ENCODE measurements around the gene SUGT1. TPM values are rescaled to one million over a fixed set of nuclear protein-coding genes. Genes with fewer than 3 reads are reported as not detected.
"Not testable (repeated sequence)": the region's sequence is repeated elsewhere in the genome, so short reads cannot be mapped to it uniquely, and the experiment has no call there.

Gene SUGT1
- total RNA-seq, 1 donor from 2014 or later: 46.6 TPM

- no peaks in the 10 kb centered on the region for H3K36me3 Mint-ChIP-seq (ENCODE audit: low read depth)
- no peak overlapping the region for H3K27ac Mint-ChIP-seq (ENCODE audit: unreplicated experiment)
- DNase-seq (ENCODE audit: low spot score): no peak
- H3K9me3 Mint-ChIP-seq (ENCODE audit: low read depth): peaks cover 6% of the 10 kb centered on the region
- no peak for TF ChIP-seq CTCF (IDR thresholded peaks at IDR 0.05)
- H3K27me3 Mint-ChIP-seq (ENCODE audit: low read depth): no peaks in the 10 kb centered on the region
- H3K4me3 Mint-ChIP-seq (ENCODE audit: unreplicated experiment): no peak overlapping the region
- peaks cover 10% of the 10 kb centered on the region for H3K4me1 Mint-ChIP-seq (ENCODE audit: low read depth)
Measured at GRCh38 chr13:52615134-52615801, 37.4 kb upstream of the SUGT1 start.

- Mint-ChIP-seq H3K27me3 (ENCODE audit: low read depth) (no peaks in the 10 kb centered on the region), H3K27ac (ENCODE audit: unreplicated experiment) (no peak overlapping the region)
- no peak for DNase-seq (ENCODE audit: low spot score)
Measured at GRCh38 chr13:52615812-52616211, 36.8 kb upstream of the SUGT1 start.

GRCh38 chr13:52617070-52618060 lies 35.3 kb upstream of the SUGT1 start:
- no peak for DNase-seq (ENCODE audit: low spot score)
- peaks cover 10% of the 10 kb centered on the region for H3K4me1 Mint-ChIP-seq (ENCODE audit: low read depth)
- H3K4me3 Mint-ChIP-seq (ENCODE audit: unreplicated experiment): peak overlapping the region; percentile 98
- no peaks in the 10 kb centered on the region for H3K27me3 Mint-ChIP-seq (ENCODE audit: low read depth)
- H3K9me3 Mint-ChIP-seq (ENCODE audit: low read depth): peaks cover 6% of the 10 kb centered on the region
- H3K36me3 Mint-ChIP-seq (ENCODE audit: low read depth): no peaks in the 10 kb centered on the region
- peak overlapping the region; percentile 93 for H3K27ac Mint-ChIP-seq (ENCODE audit: unreplicated experiment)
- TF ChIP-seq CTCF (IDR thresholded peaks at IDR 0.05): no peak

More at GRCh38 chr13:52615812-52616211, 36.8 kb upstream of the SUGT1 start:
- no peak for TF ChIP-seq CTCF (IDR thresholded peaks at IDR 0.05)
- Mint-ChIP-seq H3K36me3 (ENCODE audit: low read depth) (no peaks in the 10 kb centered on the region), H3K9me3 (ENCODE audit: low read depth) (peaks cover 6% of the 10 kb centered on the region), H3K4me1 (ENCODE audit: low read depth) (peaks cover 10% of the 10 kb centered on the region), H3K4me3 (ENCODE audit: unreplicated experiment) (peak overlapping the region; percentile 48)

GRCh38 chr13:52631083-52631690 lies 21.4 kb upstream of the SUGT1 start:
- not testable (repeated sequence) for H3K36me3 Mint-ChIP-seq (ENCODE audit: low read depth); H3K4me1 Mint-ChIP-seq (ENCODE audit: low read depth); H3K27me3 Mint-ChIP-seq (ENCODE audit: low read depth); DNase-seq (ENCODE audit: low spot score); H3K4me3 Mint-ChIP-seq (ENCODE audit: unreplicated experiment); H3K9me3 Mint-ChIP-seq (ENCODE audit: low read depth); H3K27ac Mint-ChIP-seq (ENCODE audit: unreplicated experiment)

GRCh38 chr13:52638666-52639328 lies 13.8 kb upstream of the SUGT1 start:
- H3K36me3 Mint-ChIP-seq (ENCODE audit: low read depth): peaks cover 16% of the 10 kb centered on the region
- no peaks in the 10 kb centered on the region for H3K4me1 Mint-ChIP-seq (ENCODE audit: low read depth)
- H3K27me3 Mint-ChIP-seq (ENCODE audit: low read depth): no peaks in the 10 kb centered on the region
- no peaks in the 10 kb centered on the region for H3K9me3 Mint-ChIP-seq (ENCODE audit: low read depth)
- no peak for DNase-seq (ENCODE audit: low spot score)
- no peak for TF ChIP-seq CTCF (IDR thresholded peaks at IDR 0.05)
- no peak overlapping the region for H3K4me3 Mint-ChIP-seq (ENCODE audit: unreplicated experiment)
- no peak overlapping the region for H3K27ac Mint-ChIP-seq (ENCODE audit: unreplicated experiment)

Data from chondrocyte (in vitro differentiated cells).